Measurements from ENCODE around the gene RNF148. TPM values are rescaled to one million over a fixed set of nuclear protein-coding genes. Genes with fewer than 3 reads are reported as not detected.
A peak's percentile ranks its signal among the peaks of the same experiment; 100 is the strongest.

The RNF148 gene
- total and polyA plus RNA-seq, 8 donors: 0.28 to 1.7 (median 0.97) TPM

DNA sequence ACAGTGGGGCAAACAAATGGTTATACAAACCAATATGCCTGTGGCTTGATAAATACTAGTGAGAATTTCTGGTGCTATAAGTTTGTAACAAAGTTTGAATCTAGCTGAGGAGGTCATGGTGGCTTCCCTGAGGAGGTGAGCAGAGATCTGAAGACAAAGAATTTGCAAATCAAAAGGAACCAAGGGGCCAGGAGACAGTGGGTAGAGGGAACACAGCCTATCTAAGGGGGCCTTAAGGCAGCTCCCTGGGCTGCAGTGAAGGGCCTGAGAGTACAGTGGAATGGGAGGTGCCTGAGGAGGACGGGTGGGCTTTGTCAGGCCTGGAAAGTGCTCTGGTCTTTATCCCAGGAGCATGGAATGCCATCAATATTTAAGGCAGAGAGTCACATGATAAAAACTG is 25.6 kb downstream of the RNF148 start:
- Histone ChIP-seq H3K27ac (no peak overlapping the region), H3K27me3 (no peaks in the 10 kb centered on the region), H3K4me3 (no peak overlapping the region), H3K4me1 (peaks cover 0 to 10% (median 0%) of the 10 kb centered on the region in 3 donors), H3K9me3 (no peaks in the 10 kb centered on the region), H3K36me3 (no peaks in the 10 kb centered on the region)
- DNase-seq (no peak), FAIRE-seq (no peak), ATAC-seq (no peak)
- TF ChIP-seq, protein P1, sequence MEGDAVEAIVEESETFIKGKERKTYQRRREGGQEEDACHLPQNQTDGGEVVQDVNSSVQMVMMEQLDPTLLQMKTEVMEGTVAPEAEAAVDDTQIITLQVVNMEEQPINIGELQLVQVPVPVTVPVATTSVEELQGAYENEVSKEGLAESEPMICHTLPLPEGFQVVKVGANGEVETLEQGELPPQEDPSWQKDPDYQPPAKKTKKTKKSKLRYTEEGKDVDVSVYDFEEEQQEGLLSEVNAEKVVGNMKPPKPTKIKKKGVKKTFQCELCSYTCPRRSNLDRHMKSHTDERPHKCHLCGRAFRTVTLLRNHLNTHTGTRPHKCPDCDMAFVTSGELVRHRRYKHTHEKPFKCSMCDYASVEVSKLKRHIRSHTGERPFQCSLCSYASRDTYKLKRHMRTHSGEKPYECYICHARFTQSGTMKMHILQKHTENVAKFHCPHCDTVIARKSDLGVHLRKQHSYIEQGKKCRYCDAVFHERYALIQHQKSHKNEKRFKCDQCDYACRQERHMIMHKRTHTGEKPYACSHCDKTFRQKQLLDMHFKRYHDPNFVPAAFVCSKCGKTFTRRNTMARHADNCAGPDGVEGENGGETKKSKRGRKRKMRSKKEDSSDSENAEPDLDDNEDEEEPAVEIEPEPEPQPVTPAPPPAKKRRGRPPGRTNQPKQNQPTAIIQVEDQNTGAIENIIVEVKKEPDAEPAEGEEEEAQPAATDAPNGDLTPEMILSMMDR (IDR thresholded peaks at IDR 0.05): no peak
- intact Hi-C loops (cut with DNase I): no loop called here
- 78 to 85% methylated on average over 1 of the region's 1 CpG for WGBS, 2 donors

DNA sequence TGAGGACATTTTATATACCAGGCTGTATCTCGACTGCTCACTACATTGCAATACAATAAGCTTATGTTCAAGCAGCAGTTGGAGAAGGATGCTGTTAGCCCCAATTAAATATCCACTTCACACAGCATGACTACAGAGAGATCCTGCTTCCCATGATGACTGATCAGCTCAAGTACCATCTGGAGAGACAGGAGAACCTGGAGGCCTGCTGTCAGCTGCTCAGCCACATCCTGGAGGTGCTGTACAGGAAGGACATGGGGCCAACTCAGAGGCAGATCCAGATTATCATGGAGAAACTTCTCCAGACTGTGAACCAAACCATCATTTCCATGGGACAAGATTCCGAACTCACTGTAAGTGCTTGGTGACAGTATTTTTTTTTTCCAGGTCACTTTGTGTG is 26.3 kb downstream of the RNF148 start:
- ATAC-seq: no peak
- 61 to 62% methylated on average over 2 of the region's 2 CpGs for WGBS, 2 donors
- H3K4me3 ChIP-seq: no peak overlapping the region
- H3K27me3 ChIP-seq: no peaks in the 10 kb centered on the region
- no peak for DNase-seq
- no peaks in the 10 kb centered on the region for H3K36me3 ChIP-seq
- TF ChIP-seq, protein P1 (IDR thresholded peaks at IDR 0.05): no peak
- H3K9me3 ChIP-seq: no peaks in the 10 kb centered on the region
- no peak for FAIRE-seq
- no peak overlapping the region for H3K27ac ChIP-seq
- intact Hi-C loops (cut with DNase I): no loop called here
- H3K4me1 ChIP-seq: peaks cover 0 to 10% (median 0%) of the 10 kb centered on the region in 3 donors

DNA sequence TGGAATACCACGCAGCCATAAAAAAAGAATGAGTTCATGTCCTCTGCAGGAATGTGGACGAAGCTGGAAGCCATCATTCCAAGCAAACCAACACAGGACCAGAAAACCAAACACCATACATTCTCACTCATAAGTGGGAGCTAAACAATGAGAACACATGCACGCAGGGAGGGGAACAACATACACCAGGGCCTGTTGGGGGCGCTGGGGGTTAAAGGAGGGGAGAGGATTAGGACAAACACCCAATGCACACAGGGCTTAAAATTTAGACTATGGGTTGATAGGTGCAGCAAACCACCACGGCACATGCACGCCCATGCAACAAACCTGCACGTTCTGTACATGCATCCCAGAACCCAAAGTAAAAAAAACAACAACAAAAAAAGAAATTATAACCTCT is 27.1 kb downstream of the RNF148 start:
- no peaks in the 10 kb centered on the region for H3K9me3 ChIP-seq
- no peaks in the 10 kb centered on the region for H3K36me3 ChIP-seq
- TF ChIP-seq, protein P1 (IDR thresholded peaks at IDR 0.05): no peak
- no peaks in the 10 kb centered on the region for H3K27me3 ChIP-seq
- intact Hi-C loops (cut with DNase I): no loop called here
- 93 to 95% methylated on average over 7 of the region's 7 CpGs for WGBS, 2 donors
- no peak overlapping the region for H3K4me3 ChIP-seq
- no peak for ATAC-seq
- no peak overlapping the region for H3K27ac ChIP-seq
- peaks cover 0 to 10% (median 0%) of the 10 kb centered on the region in 3 donors for H3K4me1 ChIP-seq
- DNase-seq: no peak
- FAIRE-seq: no peak

DNA sequence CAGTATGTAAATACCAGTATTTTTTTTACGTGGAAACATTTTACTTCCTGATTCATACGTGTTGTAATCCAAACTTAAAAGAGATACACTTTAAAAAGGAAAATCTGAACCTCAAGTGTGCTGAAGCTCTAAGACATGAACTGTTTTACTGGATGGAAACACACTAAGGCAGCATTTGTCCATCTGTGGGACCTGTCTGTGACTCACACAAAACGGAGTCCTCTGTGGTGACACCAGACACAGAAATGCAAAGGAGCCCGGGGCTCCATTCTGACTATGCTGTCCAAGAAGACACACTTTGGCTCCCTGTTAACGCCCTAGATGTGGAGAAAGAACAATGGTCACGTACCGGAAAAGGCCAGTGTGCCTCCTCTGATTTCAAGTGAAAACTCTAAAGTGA is 27.7 kb downstream of the RNF148 start:
- Histone ChIP-seq H3K4me3 (peak overlapping the region in 1 of 4 donors; percentile 7), H3K27me3 (no peaks in the 10 kb centered on the region), H3K9me3 (no peaks in the 10 kb centered on the region), H3K27ac (peak overlapping the region in 2 of 4 donors; percentile 49 to 66), H3K4me1 (peaks cover 0 to 10% (median 0%) of the 10 kb centered on the region in 3 donors), H3K36me3 (no peaks in the 10 kb centered on the region)
- no peak for FAIRE-seq
- intact Hi-C loops (cut with DNase I): no loop called here
- TF ChIP-seq, protein P1 (IDR thresholded peaks at IDR 0.05): no peak
- no peak for DNase-seq
- ATAC-seq: peak; percentile 22 to 47 (median 32)
- WGBS, 2 donors: 45 to 46% methylated on average over 7 of the region's 7 CpGs

DNA sequence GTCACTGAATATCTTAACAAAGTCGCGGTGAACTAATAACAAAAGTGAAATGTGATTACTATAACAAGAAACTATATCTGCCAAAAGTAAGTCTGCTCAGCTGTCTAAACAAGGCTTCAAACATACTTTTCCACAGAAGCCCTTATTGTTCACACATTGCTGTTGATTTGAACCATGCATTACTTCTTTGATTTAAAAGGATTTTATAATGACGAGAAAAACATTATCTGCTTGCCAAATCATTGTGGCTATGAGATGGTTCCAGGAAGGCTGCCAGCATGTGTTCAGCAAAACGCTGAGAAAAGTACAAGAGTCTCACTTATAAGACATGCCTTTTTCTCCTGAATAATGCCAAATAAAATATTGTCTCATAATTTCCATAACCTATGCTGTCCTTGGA is 28.2 kb downstream of the RNF148 start:
- peaks cover 0 to 10% (median 0%) of the 10 kb centered on the region in 3 donors for H3K4me1 ChIP-seq
- no peaks in the 10 kb centered on the region for H3K27me3 ChIP-seq
- H3K9me3 ChIP-seq: no peaks in the 10 kb centered on the region
- peak overlapping the region in 2 of 4 donors; percentile 49 to 66 for H3K27ac ChIP-seq
- ATAC-seq (peak; percentile 30 to 68 (median 60)), FAIRE-seq (no peak), DNase-seq (peak in 1 of 6 donors; percentile 29)
- no peaks in the 10 kb centered on the region for H3K36me3 ChIP-seq
- WGBS, 2 donors: 6% methylated on average over 4 of the region's 4 CpGs
- TF ChIP-seq, protein P1 (IDR thresholded peaks at IDR 0.05): no peak
- intact Hi-C loops (cut with DNase I): no loop called here
- peak overlapping the region in 1 of 4 donors; percentile 7 for H3K4me3 ChIP-seq

Data from pancreas (tissue), 10 donors.